Adipose tissue (tissue), 3 donors: Measurements from ENCODE around the gene PLEKHA3. TPM values are rescaled to one million over a fixed set of nuclear protein-coding genes. Genes with fewer than 3 reads are reported as not detected.

Experiments
- H3K27ac ChIP-seq: one replicate; pipeline ENCODE4 v1.5.1; 2013; ENCODE audit warnings: low read depth, low read length
- WGBS, 3 donors: extraction: QIAGEN DNeasy Blood & Tissue Kit; methylation state at CpG; one replicate each; pipeline ENCODE4 v1.1.7; 2013; 5-methylcytosine and 5-hydroxymethylcytosine counted together
- polyA plus RNA-seq, 3 donors: library from polyadenylated mRNA; stranded (reverse); fragments of 200-250 nt; gene quantifications; one replicate each; pipeline ENCODE4 v1.2.3, GENCODE V29; 2013
- donor health status: healthy with polysubstance abuse.
- donor health status: Bipolar disorder and iron deficiency.
- donor health status: healthy.

PLEKHA3 gene
- polyA plus RNA-seq, 3 donors = 1.7 to 7.0 (median 6.1) TPM

- 87 to 93% (median 89%) methylated on average over 2 of the region's 2 CpGs for WGBS, 3 donors
- no peak overlapping the region for H3K27ac ChIP-seq
Observed at GRCh38 chr2:178553047-178553446, 72.8 kb downstream of the PLEKHA3 start.

Other genes with a start within 250 kb of the PLEKHA3 start
- gene PRKRA, start 29.3 kb upstream of the PLEKHA3 start, polyA plus RNA-seq = 10 to 100 TPM; 20.8 to 46.2 (median 37.3) TPM
- 1 to 10 TPM; 1.6 to 8.8 (median 2.4) TPM for gene PJVK, start 29.1 kb upstream of the PLEKHA3 start, polyA plus RNA-seq
- gene FKBP7, start 1.9 kb upstream of the PLEKHA3 start, polyA plus RNA-seq = 10 to 100 TPM in 1 of 3 donors, 1 to 10 TPM in 2; 3.5 to 16.1 (median 7.0) TPM